T47D (cell line): ENCODE measurements around the gene PEX11A.

Experiments used
- DNase-seq, 2 experiments: peaks; one replicate each; pipeline versions ENCODE4 v3.0.0 to v3.0.0-alpha.2; 2011 to 2012; ENCODE audit warnings: low read depth in 1 of 2, low spot score in 1 of 2
- JUND ChIP-seq: IDR thresholded peaks from 2 replicates; pipeline ENCODE4 v1.6.1; 2012; ENCODE audit warnings: low read depth
- in situ Hi-C: cut with HindIII; loops from 2 replicates; pipeline ENCODE4 v1.10.0; 2016; ENCODE audit warnings: low sequenced_read_pairs, low pct_unique_long_range_greater_than_20kb

Gene PEX11A

DNA sequence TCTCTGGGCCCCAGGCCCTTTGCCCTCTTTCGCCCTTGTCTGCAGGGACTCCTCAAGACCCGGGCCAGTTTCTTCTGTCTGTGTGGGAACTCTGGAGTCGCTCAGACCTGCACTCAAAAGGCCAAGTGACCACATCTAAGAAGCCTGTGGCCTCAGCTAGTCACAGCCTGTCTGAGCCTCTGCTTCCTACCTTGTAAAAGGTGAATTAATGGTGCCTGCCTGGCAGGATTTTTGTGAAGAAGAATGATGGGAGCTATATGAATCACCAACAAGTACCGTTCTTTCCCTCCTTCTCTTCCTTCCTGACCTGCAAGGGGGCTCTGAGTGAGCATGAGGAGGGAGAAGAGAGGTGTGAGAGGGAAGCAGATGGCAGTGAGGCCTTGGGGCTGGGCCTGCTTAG lies 18.9 kb downstream of the PEX11A start:
- in situ Hi-C loops: no loop called here
- no peak for TF ChIP-seq JUND
- peak in 1 of 2 experiments; percentile 4 for DNase-seq

DNA sequence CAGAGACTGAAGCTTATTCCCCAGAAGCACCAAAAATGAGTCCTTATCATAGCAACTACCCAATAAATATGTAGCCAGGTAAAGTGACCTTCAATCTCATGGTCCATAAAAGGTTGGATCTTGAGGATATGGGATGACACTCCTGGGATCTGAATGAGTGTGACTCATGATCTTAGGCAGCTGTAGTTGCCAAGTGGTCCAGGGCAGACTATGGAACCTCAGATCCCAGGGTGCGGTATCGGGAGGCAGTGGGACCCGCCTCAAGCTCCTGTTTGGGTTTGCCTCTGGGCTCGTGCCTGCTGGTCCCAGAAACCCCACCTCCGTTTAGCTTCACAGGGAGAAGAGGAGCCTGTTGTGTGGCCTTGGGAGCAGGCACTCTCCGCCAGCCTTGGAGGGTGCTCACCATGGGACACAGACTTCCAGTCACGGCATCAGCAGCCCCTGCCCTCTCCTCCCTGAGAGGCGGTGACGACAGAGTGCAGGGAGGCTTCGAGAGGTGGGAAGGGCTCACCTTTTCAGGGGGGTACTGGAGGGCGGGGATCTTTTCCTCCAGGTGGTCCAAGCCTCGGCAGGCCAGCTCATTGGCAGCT lies 19.5 kb downstream of the PEX11A start:
- in situ Hi-C loops: no loop called here
- no peak for TF ChIP-seq JUND
- peak in 1 of 2 experiments; percentile 6 for DNase-seq

DNA sequence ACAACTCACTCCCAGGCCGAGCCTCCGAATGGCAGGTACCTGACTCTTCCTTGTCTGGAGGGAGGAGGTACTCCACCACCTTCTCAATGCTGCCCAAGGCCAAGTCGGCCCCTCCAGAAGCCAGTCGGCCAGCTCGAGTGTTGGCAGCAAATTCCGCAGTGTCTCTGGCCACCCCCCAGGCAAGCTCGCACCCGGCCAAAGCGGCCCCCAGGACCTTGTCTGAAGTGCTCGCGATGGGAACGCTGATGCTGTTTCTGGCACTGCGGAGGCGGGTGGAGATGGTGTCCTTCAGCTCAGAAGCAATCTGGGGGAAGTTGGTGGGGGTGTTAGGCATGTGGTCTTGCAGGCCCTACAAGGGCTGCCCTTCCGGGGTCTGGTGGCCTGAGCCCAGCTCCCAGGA lies 20.6 kb downstream of the PEX11A start:
- no peak for DNase-seq
- no peak for TF ChIP-seq JUND
- in situ Hi-C loops: no loop called here

DNA sequence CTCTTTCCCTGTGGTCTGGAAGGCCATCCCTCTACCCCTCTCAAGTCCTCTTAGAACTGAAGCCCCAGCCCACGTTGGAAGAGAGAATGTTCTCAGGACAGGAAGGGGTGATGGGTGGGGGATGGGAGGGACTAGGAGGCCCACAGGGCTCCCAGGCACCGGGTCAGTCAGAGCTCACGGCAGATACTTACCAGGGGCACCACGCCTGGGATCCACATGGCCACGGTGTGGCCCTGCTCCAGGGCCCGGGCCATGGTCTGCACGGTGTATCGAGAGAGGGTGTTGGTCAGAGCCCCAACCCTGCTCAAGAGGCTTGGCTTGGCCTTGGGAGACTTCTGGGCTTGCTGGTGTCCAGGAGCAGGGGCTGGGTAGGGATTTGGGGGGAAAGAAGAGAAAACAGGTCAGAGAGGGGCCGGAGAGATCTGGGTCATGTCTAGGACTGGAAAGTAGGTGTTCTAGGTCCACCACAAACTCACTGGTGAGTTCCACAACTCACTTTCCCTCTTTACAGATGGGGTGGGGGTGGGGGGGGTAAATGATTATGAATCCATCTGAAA lies 21.2 kb downstream of the PEX11A start:
- peak in 1 of 2 experiments; percentile 4 for DNase-seq
- in situ Hi-C loops: no loop called here
- no peak for TF ChIP-seq JUND

DNA sequence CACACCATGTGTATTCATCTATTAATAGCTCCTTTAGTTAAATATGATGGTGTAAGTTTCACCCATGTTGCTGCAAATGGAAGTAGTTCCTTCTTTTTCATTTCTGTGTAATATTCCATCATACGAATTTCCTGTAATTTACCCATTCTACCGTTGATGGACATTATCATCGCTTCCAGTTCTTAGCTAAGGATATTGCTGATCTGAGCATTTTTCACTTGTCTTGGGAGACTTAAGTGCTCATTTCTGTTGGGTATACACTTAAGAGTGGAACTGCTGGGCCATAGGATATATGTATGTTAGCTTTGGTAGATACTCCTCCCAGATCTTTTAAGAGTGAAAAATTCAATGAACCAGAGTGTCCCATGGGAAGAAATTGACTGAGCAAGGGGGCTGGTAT lies 22.4 kb downstream of the PEX11A start:
- DNase-seq: no peak
- in situ Hi-C loops: no loop called here
- no peak for TF ChIP-seq JUND

DNA sequence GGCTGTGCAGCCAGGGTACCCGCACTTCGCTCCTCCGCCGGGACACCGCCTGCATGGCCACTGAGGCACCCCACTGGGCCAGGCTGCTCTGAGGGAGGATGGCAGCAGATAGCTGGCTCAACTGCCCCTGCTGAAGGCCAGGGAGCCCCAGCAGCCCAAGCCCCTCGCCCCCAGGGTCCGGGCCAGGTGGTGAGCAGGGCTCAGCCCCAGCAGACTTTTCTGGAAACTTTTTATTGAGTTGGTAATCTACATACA lies 22.9 kb downstream of the PEX11A start:
- in situ Hi-C loops: no loop called here

DNA sequence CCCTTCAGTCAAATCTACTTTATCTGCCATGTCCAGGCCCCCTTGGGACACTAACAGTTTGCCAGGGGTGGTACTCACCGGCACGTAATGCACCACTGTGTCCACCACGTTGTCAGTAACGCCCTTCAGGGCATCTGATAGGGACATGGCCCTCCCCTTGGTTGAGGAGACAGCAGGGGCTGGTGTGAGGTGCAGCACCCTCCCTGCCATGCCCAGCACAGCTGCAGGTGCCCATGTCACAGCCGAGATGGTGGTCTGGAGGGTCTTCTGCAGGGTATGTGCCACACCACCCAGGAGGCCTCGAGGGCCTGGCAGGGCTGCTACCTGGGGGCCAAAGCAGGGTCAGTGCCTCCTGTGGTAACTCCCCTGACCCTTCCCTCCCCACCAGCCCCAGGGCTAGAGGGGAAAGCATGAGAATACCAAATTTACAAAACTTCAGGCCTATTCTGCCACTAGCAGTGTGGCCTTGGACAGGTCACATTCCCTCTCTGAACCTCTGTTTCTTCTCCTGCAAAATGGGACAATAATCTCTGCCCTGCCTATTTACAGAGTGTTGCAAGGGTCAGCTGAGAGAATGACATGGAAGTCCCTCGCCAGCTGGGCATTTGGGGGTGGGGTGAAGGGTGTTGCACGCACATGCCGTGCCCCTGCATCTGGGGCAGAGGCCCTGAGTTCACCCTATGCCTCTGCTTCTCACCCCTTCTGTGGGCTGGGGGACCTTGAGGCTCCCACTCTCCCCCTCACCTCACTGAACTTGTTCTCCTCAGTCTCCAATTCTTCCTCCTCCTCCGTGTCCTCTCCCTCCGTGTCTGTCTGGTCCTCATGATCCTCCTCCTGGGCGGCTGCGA lies 23.5 kb downstream of the PEX11A start:
- in situ Hi-C loops: no loop called here
- peak in 1 of 2 experiments; percentile 6 for DNase-seq
- no peak for TF ChIP-seq JUND

More for the DNA sequence above, 22.9 kb downstream of the PEX11A start:
- no peak for TF ChIP-seq JUND
- peak in 1 of 2 experiments; percentile 1 for DNase-seq

DNA sequence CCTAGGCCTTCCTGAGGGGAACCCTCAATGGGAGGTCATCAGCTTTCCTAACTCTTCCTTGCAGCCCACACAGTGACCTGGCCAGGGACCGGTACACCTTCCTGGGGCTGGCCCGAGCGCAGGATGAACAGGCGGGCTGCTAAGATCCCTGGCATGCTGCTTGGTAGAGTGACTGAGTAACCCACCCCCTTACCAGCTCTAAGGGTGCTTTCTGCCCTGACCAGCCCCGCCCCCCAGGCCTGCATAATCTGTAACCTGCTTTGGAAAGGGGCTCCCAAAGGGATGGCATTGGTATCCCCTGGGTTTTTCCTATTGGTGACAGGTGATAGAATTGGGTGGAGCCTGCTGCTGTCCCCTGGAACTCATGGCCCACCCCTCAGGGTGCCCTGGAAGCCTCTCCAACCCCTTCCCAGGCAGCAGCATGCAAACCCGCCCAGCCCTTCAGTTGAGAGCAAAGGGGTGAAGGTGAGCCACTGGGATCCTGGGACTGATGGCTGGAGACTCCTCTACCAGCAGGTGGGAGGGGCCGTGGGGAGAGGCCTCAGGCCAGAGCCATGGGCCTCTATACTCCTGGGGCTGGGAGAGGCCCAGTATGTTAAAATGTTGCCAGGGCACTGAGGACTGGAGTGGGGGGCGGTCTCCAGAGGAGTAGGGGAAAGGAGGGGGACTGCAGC lies 24.2 kb downstream of the PEX11A start:
- in situ Hi-C loops: no loop called here
- peak in 1 of 2 experiments; percentile 2 for DNase-seq
- TF ChIP-seq JUND: no peak

DNA sequence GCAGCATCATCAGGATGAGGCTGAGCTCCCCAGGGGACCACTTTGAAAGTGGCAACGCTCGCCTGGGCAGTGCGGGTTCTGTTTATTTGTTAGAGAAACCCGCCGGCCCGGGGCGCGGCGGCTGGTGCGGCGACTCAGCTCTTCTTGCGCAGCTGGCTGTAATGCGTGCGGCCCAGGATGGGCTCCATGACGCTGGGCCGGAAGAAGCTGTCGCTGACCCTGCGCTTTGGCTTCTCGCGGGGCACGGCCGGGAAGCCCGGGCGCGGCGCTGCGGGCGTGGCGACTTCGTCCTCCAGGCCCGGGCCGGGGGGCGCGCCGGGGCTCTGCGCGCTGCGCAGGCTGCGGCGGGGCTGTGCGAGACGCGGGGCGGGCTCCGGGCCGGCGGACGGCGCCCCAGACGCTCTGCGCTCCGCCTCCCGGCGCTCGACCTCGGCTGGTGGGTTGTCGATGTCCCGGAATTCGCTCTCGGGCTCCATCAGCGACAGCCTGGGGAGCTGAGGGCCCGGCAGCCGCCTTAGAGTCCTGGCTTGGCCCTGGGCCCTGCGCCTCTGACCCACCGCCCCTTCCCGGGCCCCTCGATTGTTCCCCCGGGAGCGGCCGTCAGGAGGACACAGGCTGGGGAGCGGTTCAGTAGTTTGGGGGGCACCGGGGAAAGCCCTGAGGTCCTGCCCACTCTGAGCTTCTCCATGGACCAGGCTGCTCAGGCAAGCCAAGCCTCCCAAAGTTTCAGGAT lies 24.9 kb downstream of the PEX11A start:
- in situ Hi-C loops: no loop called here
- TF ChIP-seq JUND: no peak
- DNase-seq: peak in 1 of 2 experiments; percentile 4

DNA sequence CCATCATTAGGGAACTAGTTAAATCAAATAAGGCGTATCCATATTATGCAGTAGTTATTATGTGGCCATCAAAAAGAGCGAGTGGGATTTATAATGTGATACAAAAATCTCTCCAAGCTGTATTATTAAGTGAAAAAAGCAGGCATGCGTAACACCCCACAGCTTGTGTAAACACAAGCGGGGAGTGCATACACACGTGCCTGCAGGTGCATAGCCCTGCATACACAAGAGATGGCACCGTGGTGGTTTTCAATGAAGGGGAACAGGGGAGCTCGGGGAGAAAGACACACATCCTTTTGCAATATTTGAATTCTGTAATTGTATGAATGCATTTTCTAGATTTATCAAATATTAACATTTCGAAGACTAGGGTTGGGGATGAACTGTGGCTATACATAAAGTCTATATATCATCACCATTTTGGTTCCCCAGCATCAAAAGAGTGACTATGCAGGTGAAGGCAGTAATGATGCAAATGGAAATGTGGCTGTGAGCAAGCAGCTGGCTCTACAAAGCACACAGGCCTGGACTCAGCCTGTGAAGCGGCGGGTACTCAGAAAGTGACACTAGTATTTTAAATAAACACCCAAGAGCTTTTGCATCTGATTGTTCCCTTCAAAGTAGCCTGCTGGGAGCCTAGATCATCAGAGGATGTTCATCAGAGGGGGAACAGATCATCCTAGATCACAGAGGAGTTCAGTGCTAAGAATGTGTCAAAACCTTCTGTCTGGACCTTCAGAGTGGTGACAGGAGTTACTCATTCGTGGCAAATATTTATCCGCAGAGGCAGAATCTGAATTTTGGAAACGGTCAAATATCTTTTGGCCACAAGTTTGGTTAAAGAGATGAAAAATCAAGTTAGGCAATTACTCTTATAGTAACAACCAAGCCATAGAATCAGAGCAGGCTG lies 25.9 kb downstream of the PEX11A start:
- in situ Hi-C loops: no loop called here
- no peak for TF ChIP-seq JUND
- DNase-seq: peak in 1 of 2 experiments; percentile 10

DNA sequence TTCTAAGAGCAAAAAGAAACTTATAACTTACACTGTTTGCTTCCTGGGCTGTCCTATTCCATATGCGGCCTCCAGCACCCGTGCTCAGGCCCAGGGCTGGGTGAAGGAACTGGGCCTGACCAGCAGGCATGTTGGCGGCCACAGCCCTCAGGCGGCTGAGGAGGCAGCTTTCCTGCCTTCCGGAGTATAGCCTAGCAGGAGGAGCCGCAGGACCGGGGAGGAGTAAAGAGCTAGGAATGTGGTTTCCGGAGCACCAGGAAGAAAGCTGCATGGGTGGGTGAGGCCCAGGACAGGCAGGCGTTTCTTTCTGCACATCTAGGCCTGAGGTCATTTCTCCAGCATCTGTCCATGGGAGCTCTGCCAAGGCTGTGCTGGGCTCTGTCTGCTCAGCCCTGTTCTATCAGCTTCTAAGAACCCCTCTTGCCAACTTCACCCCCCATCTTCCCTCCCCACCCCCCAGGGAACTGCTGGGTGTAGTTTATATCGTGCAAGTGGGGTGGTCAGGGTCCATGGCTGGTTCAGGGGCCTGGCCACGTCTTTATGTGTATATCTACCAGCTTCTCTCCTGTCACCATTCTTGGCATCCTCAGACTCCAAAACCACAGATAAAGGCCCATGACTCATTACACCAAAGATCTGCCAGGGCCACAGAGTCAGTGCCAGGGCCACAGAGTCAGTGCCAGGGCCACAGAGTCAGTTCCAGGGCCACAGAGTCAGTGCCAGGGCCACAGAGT lies 27.5 kb downstream of the PEX11A start:
- DNase-seq: peak in 1 of 2 experiments; percentile 2
- in situ Hi-C loops: no loop called here
- TF ChIP-seq JUND: no peak
